Sigmoid colon (tissue), 7 donors: ENCODE measurements around the gene UST. TPM values are rescaled to one million over a fixed set of nuclear protein-coding genes. Genes with fewer than 3 reads are reported as not detected.

Source experiments
- DNase-seq: peaks from one replicate; pipeline ENCODE4 v3.0.0-alpha.2; 2019
- H3K27ac ChIP-seq, 4 donors: fragments of 200-600 bp; sonication (generic); one replicate each; pipeline ENCODE4 v1.5.1; 2016 to 2019; ENCODE audit warnings: mild to moderate bottlenecking in 1 of 4
- H3K27me3 ChIP-seq, 3 donors: fragments of 200-600 bp; sonication (generic); one replicate each; pipeline ENCODE4 v1.5.1; 2019; ENCODE audit warnings: mild to moderate bottlenecking in 1 of 3
- H3K36me3 ChIP-seq, 4 donors: fragments of 200-600 bp; sonication (generic); one replicate each; pipeline ENCODE4 v1.5.1; 2016 to 2019
- H3K4me1 ChIP-seq, 4 donors: fragments of 200-600 bp; sonication (generic); one replicate each; pipeline ENCODE4 v1.5.1; 2017 to 2019
- H3K4me3 ChIP-seq, 4 donors: fragments of 200-600 bp; sonication (generic); one replicate each; pipeline ENCODE4 v1.5.1; 2017 to 2019; ENCODE audit warnings: mild to moderate bottlenecking in 2 of 4, moderate library complexity in 1 of 4
- H3K9me3 ChIP-seq, 4 donors: fragments of 200-600 bp in 3 of 4; sonication (generic) in 3 of 4; one replicate each; pipeline versions ENCODE4 v1.5.1 to v1.6.1; 2013 to 2019
- CTCF ChIP-seq, 4 experiments: fragments of 450-650 bp in 3 of 4; fragments of 200-600 bp in 1 of 4; IDR thresholded peaks; one replicate each; pipeline ENCODE4 v1.5.1; 2016 to 2019; ENCODE audit warnings: antibody characterized with exemption in 4 of 4, mild to moderate bottlenecking in 3 of 4, moderate library complexity in 2 of 4
- EP300 ChIP-seq, 4 donors: sonication (generic); formaldehyde crosslinking; IDR thresholded peaks; one replicate each; pipeline ENCODE4 v1.6.1; 2017; ENCODE audit warnings: antibody characterized with exemption in 4 of 4
- POLR2A ChIP-seq, 2 donors: fragments of 450-650 bp; IDR thresholded peaks; one replicate each; pipeline ENCODE4 v1.6.1; 2016; ENCODE audit warnings: antibody characterized with exemption in 2 of 2, mild to moderate bottlenecking in 2 of 2, moderate library complexity in 2 of 2
- POLR2AphosphoS5 ChIP-seq, 4 donors: sonication (generic); formaldehyde crosslinking; IDR thresholded peaks; one replicate each; pipeline ENCODE4 v1.6.1; 2017; ENCODE audit warnings: antibody characterized with exemption in 4 of 4
- WGBS, 2 donors: extraction: QIAGEN DNeasy Blood & Tissue Kit; methylation state at CpG; one replicate each; pipeline ENCODE4 v1.1.7; 2013; 5-methylcytosine and 5-hydroxymethylcytosine counted together
- intact Hi-C: fragments of 100-400 bp; cut with DNase I; formaldehyde crosslinking; loops from one replicate; pipeline ENCODE4 v1.15.1; 2023
- polyA plus RNA-seq, 3 donors: library from polyadenylated mRNA; stranded (reverse); fragments of 200-250 nt; gene quantifications; one replicate each; pipeline ENCODE4 v1.2.3, GENCODE V29; 2013
- total RNA-seq, 4 donors: library from RNA; depleted of rRNA; stranded (reverse); fragments of >200 nt; gene quantifications; one replicate each; pipeline ENCODE4 v1.1.0, GENCODE V29; 2016
- donor health status: healthy with polysubstance abuse.
- donor health status: Bipolar disorder and iron deficiency.
- donor health status: healthy.

UST gene
- total and polyA plus RNA-seq, 7 donors: 0.46 to 35.2 (median 21.8) TPM

- TF ChIP-seq POLR2A (IDR thresholded peaks at IDR 0.05): no peak
- no peak for TF ChIP-seq CTCF (IDR thresholded peaks at IDR 0.05)
- no peak for TF ChIP-seq POLR2AphosphoS5 (IDR thresholded peaks at IDR 0.05)
- no peak for TF ChIP-seq EP300 (IDR thresholded peaks at IDR 0.05)
- peak overlapping the region in 3 of 4 donors; percentile 6 to 58 (median 50) for H3K27ac ChIP-seq
- H3K4me1 ChIP-seq: peaks cover 0 to 42% (median 33%) of the 10 kb centered on the region in 4 donors
- H3K4me3 ChIP-seq: no peak overlapping the region
- H3K36me3 ChIP-seq: no peaks in the 10 kb centered on the region
- H3K27me3 ChIP-seq: no peaks in the 10 kb centered on the region
- peak; percentile 89 for DNase-seq
- intact Hi-C loops: no loop called here
- H3K9me3 ChIP-seq: no peaks in the 10 kb centered on the region
- 85 to 88% methylated on average over 10 of the region's 10 CpGs for WGBS, 2 donors
Observed at GRCh38 chr6:148969603-148970061, 222.8 kb downstream of the UST start.

- H3K9me3 ChIP-seq: no peaks in the 10 kb centered on the region
- H3K4me1 ChIP-seq: peaks cover 0 to 42% (median 33%) of the 10 kb centered on the region in 4 donors
- intact Hi-C loops: no loop called here
- H3K27ac ChIP-seq: no peak overlapping the region
- 74 to 77% methylated on average over 6 of the region's 6 CpGs for WGBS, 2 donors
- H3K36me3 ChIP-seq: no peaks in the 10 kb centered on the region
- H3K27me3 ChIP-seq: no peaks in the 10 kb centered on the region
- TF ChIP-seq EP300 (IDR thresholded peaks at IDR 0.05): no peak
- TF ChIP-seq CTCF (IDR thresholded peaks at IDR 0.05): no peak
- DNase-seq: no peak
- no peak overlapping the region for H3K4me3 ChIP-seq
Observed at GRCh38 chr6:148971031-148971927, 224.4 kb downstream of the UST start.

DNA sequence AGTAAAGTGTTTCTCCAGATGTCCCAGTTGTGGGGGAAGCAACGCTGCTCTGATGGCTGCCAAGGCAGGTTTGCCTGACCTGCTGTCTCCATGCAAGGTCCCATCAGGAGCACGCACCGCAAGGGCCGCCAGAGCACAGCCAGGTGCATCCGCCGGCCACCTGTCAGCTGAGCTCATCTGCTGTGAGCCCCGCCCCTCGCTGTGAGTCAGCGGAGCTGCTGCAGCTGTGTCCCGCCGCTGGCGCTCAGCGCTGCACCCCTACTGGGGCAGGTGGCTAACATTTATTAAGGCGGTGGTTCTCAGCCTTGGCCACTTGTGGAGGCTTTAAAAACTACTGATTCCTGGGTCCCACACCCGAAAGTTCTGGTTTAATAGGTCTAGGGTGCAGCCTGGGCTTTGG, 225.7 kb downstream of the UST start:
- H3K4me3 ChIP-seq: no peak overlapping the region
- H3K9me3 ChIP-seq: no peaks in the 10 kb centered on the region
- 17 to 38% methylated on average over 15 of the region's 15 CpGs for WGBS, 2 donors
- no peak overlapping the region for H3K27ac ChIP-seq
- no peaks in the 10 kb centered on the region for H3K27me3 ChIP-seq
- no peak for DNase-seq
- H3K4me1 ChIP-seq: peaks cover 0 to 36% (median 26%) of the 10 kb centered on the region in 4 donors
- TF ChIP-seq POLR2AphosphoS5 (IDR thresholded peaks at IDR 0.05) (no peak), CTCF (IDR thresholded peaks at IDR 0.05) (no peak), POLR2A (IDR thresholded peaks at IDR 0.05) (no peak), EP300 (IDR thresholded peaks at IDR 0.05) (no peak)
- no peaks in the 10 kb centered on the region for H3K36me3 ChIP-seq
- intact Hi-C loops: no loop called here

DNA sequence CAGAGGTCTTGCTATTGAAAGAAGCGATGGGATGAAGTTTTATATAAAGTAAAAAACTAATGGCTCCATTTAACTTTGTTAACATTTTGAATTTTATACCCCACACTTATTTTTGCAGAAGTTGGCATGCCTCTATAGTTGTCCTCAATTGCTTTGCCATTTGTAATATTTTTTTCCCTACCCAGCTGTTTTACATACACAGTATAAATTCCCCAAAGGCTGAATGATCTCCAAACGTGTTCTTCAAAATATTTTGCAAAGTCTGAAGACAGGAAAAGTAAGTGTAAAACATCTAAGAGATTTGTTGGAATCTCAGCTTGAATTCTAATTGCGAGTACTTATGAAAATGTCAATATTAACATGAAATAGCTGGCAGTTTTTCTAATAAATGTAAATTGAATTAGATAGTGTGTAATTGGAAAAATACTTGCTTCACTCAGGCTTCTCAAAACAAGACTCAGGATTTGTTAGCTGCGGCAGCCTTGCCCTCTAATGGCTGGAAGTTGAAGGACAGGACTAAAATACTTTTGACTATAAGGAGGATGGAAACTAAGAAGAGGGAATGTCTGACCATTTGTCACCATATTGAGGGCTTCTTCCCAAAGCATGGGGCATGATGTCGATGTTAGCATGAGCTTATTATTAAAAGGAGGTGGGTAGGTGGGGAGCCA, 226.8 kb downstream of the UST start:
- DNase-seq: no peak
- no peaks in the 10 kb centered on the region for H3K9me3 ChIP-seq
- no peak overlapping the region for H3K27ac ChIP-seq
- TF ChIP-seq POLR2A (IDR thresholded peaks at IDR 0.05): no peak
- TF ChIP-seq CTCF (IDR thresholded peaks at IDR 0.05): peak; percentile 14 to 51 (median 42)
- TF ChIP-seq POLR2AphosphoS5 (IDR thresholded peaks at IDR 0.05): no peak
- H3K27me3 ChIP-seq: no peaks in the 10 kb centered on the region
- no peak overlapping the region for H3K4me3 ChIP-seq
- no peaks in the 10 kb centered on the region for H3K36me3 ChIP-seq
- 63 to 68% methylated on average over 5 of the region's 5 CpGs for WGBS, 2 donors
- intact Hi-C loops: no loop called here
- peaks cover 0 to 24% (median 14%) of the 10 kb centered on the region in 4 donors for H3K4me1 ChIP-seq
